Activated naive CD4-positive, alpha-beta T cell treated with anti-CD3 and anti-CD28 coated beads, Interleukin-2, amount 10 ng/mL, durations not matched to agents 7 days and 5 days (primary cell): ENCODE results near the gene OXER1.
"Not testable (repeated sequence)": the region's sequence is repeated elsewhere in the genome, so short reads cannot be mapped to it uniquely, and the experiment has no call there.

ENCODE experiments used
- CTCF ChIA-PET: fragments of 350-600 bp; sonication (Branson Sonifier 250); formaldehyde crosslinking; loops from one replicate; lab custom pipeline; 2021; ENCODE audit warnings: antibody characterized with exemption; lab: Charles Lee
- DNase-seq: peaks from one replicate; pipeline ENCODE4 v3.0.0-alpha.2; 2020
- H3K27ac Mint-ChIP-seq: one replicate; pipeline ENCODE4 v1.8.0; 2021; ENCODE audit warnings: mild to moderate bottlenecking, moderate library complexity, mixed read lengths
- H3K27me3 Mint-ChIP-seq: one replicate; pipeline ENCODE4 v1.8.0; 2021; ENCODE audit warnings: mild to moderate bottlenecking, mixed read lengths
- H3K36me3 Mint-ChIP-seq: one replicate; pipeline ENCODE4 v1.8.0; 2021; ENCODE audit warnings: mixed read lengths
- H3K4me1 Mint-ChIP-seq: one replicate; pipeline ENCODE4 v1.8.0; 2021; ENCODE audit warnings: mixed read lengths
- H3K4me3 Mint-ChIP-seq: one replicate; pipeline ENCODE4 v1.8.0; 2021; ENCODE audit warnings: mild to moderate bottlenecking, moderate library complexity, mixed read lengths
- H3K9me3 Mint-ChIP-seq: one replicate; pipeline ENCODE4 v1.8.0; 2021; ENCODE audit warnings: mixed read lengths

Gene OXER1

DNA sequence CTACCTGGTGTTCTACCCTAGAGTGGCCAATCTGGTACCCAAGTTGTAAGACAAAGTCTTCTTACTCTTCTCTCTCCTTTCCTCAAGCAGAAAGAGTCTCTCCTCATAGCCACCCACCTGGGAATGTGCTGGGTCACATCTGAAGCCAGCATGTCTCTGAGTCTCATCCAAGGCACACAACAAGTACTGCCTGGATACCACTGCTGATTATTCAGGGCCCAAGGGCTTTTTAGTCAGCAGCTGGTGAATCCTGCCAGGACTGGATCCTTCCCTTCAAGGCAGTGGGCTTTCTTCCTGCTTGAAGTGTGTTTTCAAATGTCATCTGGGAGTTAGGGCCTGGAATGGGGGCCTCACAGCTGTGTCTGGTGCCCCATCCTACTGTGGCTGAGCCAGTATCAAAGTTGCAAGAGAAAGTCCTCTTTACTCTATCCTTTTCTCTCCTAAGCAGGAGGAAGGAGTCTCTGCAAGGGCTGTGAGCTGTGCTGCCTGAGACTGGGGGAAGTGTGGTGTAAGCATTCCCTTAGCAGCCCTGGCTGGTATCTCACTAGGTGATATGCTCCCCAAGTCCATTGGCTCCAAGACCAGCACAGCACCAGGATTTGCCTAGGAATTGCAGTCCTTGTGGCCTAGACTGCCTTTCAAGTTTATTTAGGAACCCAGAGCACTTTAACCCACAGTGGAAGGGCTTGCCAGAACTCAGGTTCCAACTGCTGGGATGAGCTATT is 27.2 kb downstream of the OXER1 start:
- Mint-ChIP-seq H3K9me3 (peaks cover 35% of the 10 kb centered on the region), H3K4me3 (no peak overlapping the region), H3K27me3 (no peaks in the 10 kb centered on the region), H3K4me1 (peaks cover 13% of the 10 kb centered on the region), H3K36me3 (peaks cover 74% of the 10 kb centered on the region), H3K27ac (no peak overlapping the region)
- CTCF ChIA-PET = no interaction called here
- no peak for DNase-seq

DNA sequence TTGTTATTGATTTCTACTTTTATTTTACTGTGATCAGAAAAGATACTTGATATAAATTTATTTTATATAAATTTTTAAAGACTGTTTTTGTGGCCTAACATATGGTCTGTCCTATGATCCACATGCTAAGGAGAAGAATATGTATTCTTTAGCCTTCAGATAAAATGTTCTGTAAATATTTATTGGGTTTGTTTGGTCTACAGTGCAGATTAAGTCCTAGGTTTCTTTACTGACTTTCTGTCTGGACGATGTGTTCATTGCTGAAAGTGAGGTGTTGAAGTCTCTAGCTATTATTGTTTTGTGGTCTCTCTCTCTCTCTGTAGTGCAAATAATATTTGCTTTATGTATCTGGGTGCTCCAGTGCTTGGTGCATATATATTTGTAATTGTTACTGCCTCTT is 30.1 kb downstream of the OXER1 start:
- Mint-ChIP-seq H3K36me3 (peaks cover 68% of the 10 kb centered on the region), H3K27ac (no peak overlapping the region), H3K4me1 (peaks cover 4% of the 10 kb centered on the region), H3K4me3 (no peak overlapping the region), H3K27me3 (no peaks in the 10 kb centered on the region), H3K9me3 (peaks cover 39% of the 10 kb centered on the region)
- DNase-seq = no peak
- CTCF ChIA-PET = no interaction called here

DNA sequence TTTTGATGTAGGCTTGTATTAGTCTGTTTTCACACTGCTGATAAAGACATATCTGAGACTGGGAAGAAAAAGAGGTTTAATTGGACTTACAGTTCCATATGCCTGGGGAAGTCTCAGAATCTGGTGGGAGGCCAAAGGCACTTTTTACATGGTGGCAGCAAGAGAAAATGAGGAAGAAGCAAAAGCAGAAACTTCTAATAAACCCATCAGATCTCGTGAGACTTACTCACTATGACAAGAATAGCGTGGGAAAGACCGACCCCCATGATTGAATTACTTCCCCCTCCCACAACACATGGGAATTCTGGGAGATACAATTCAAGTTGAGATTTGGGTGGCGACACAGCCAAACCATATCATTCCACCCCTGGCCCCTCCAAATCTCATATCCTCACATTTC is 32.6 kb downstream of the OXER1 start:
- H3K27me3 Mint-ChIP-seq, H3K4me1 Mint-ChIP-seq, H3K27ac Mint-ChIP-seq, H3K4me3 Mint-ChIP-seq, DNase-seq, CTCF ChIA-PET: not testable (repeated sequence)
- Mint-ChIP-seq H3K9me3 (peaks cover 34% of the 10 kb centered on the region), H3K36me3 (peaks cover 57% of the 10 kb centered on the region)

DNA sequence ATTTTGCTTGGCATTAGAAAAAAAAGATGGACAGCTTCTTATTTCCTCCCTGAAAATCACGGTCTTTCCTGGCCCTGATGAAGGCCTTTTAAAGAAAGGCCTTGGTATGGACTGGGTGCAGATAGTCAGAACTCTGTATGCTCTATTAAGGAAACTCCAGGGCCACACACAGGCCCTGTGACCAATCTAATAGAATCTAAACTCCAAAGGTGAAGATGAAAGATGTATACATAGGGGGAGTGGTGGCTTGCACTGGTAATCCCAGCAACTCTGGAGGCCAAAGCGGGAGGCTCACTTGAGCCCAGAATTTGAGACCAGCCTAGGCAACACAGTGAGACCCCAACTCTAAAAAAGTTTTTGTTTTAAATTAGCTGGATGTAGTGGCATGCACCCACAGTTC is 37.3 kb downstream of the OXER1 start:
- peaks cover 8% of the 10 kb centered on the region for H3K9me3 Mint-ChIP-seq
- CTCF ChIA-PET = interaction anchor here (0.6 kb wide), 1 partner anchor 746 kb away, joined by 3 read pairs; no protein-coding TSS in a partner anchor
- no peak overlapping the region for H3K4me3 Mint-ChIP-seq
- H3K27me3 Mint-ChIP-seq = no peaks in the 10 kb centered on the region
- H3K36me3 Mint-ChIP-seq = peaks cover 22% of the 10 kb centered on the region
- no peak overlapping the region for H3K27ac Mint-ChIP-seq
- DNase-seq = no peak
- H3K4me1 Mint-ChIP-seq = peaks cover 9% of the 10 kb centered on the region

DNA sequence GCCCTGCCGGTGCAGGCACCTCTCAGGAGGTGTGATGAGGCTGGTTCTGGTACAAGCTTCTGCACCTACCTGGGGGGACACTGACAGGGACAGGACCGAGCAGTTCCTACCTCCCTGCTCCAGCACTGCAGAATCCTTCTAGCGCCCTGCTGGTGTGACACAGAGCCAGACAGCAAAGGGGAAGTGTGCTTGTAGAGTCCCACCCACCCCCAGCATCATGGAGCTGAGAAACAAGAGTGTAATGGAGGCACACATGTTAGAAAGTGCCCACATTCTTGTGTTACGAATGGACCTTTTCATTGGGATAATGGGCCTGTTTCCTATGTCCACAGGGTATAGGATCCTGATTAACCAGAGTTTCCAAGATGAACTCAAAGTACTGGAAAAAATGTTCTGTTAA is 38.3 kb downstream of the OXER1 start:
- Mint-ChIP-seq H3K36me3 (peaks cover 15% of the 10 kb centered on the region), H3K27ac (no peak overlapping the region), H3K4me1 (peaks cover 9% of the 10 kb centered on the region)

DNA sequence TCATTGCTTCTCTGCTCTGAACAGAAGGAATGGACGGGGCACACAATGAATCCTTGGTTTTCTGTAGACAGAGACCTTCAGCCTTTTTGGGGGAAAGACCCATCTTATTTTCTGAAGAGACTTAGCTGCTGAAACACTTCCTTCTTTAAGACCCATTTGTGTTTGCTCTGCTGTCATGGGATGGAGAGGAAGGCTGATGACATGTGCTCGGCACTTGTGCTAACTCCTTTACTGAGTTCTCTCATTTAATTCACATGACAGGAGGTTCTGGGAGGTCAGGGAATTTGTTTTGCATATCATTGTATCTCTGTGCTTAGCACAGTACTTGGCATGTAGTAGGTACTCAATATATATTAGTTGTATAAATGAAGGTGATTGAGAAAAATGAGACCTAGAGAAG is 39.0 kb downstream of the OXER1 start:
- Mint-ChIP-seq H3K27me3 (no peaks in the 10 kb centered on the region), H3K4me1 (peaks cover 9% of the 10 kb centered on the region), H3K27ac (no peak overlapping the region), H3K4me3 (no peak overlapping the region), H3K36me3 (peaks cover 10% of the 10 kb centered on the region), H3K9me3 (peaks cover 5% of the 10 kb centered on the region)
- DNase-seq = no peak
- CTCF ChIA-PET = no interaction called here

More for the DNA sequence above, 38.3 kb downstream of the OXER1 start:
- no peak for DNase-seq
- H3K27me3 Mint-ChIP-seq = no peaks in the 10 kb centered on the region
- peaks cover 5% of the 10 kb centered on the region for H3K9me3 Mint-ChIP-seq
- H3K4me3 Mint-ChIP-seq = no peak overlapping the region
- CTCF ChIA-PET = no interaction called here

DNA sequence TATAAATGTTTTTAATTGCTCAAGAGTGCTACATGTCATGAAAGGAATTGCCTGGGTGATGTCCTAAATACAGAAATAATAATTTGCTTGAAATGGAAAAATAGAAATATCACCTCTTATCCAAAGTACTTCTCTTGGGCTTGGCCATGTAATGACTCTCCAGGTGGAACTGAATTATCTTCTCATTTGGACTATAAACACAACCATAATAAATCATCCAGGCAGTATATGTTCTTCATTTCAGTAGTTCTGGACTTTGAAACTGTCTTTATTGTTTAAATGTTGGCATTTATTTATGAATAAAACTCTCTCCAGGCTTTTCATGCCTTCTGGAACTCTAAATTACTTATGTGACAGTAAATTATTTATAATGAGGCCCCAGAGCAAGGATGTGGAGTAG is 40.5 kb downstream of the OXER1 start:
- H3K4me3 Mint-ChIP-seq = no peak overlapping the region
- CTCF ChIA-PET = interaction anchor here (0.6 kb wide), 1 partner anchor 19 kb away, joined by 3 read pairs; no protein-coding TSS in a partner anchor
- H3K27ac Mint-ChIP-seq = no peak overlapping the region

DNA sequence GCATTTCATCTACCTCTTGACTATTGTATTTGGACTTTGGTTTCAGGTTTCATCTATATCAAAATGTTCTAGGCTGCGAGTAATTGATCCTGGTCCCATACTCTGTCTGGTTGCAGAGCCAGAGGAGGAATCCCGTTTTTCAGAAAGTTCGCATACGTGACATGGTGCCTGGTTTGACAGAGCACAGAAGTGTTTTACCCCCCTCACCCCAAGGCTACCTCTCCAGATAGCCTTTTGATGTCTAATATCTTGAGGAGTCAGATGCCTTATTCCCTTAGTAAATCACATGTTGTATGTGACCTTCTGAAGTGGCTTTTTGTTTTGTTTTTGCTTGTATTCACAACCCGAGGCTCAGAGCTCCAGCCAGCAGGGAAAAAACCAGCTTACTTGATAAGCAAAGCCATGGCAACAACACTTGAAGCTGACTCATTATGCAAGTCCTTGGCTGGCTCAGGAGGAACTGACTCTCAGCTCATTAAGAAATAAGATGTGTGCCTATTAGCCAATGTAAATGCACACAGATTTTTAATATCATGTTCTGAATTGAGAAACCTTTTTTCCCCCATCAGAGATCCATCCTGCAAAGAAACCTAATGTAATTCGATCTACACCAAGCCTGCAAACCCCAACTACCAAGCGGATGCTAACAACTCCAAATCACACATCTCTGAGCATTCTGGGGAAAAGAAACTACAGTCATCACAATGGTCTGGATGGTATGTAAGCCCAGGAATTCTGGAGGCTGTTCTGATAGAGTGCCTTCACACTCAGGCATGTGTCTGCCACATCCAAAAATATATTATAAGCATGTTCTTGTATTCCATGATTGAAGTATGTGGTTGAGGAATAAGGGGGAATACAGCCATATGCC is 41.4 kb downstream of the OXER1 start:
- H3K27me3 Mint-ChIP-seq = no peaks in the 10 kb centered on the region
- H3K36me3 Mint-ChIP-seq = peaks cover 5% of the 10 kb centered on the region
- CTCF ChIA-PET = no interaction called here
- peaks cover 9% of the 10 kb centered on the region for H3K4me1 Mint-ChIP-seq
- H3K27ac Mint-ChIP-seq = no peak overlapping the region
- H3K4me3 Mint-ChIP-seq = no peak overlapping the region
- DNase-seq = no peak
- no peaks in the 10 kb centered on the region for H3K9me3 Mint-ChIP-seq

More for the DNA sequence above, 40.5 kb downstream of the OXER1 start:
- H3K27me3 Mint-ChIP-seq = no peaks in the 10 kb centered on the region
- peaks cover 5% of the 10 kb centered on the region for H3K36me3 Mint-ChIP-seq
- no peak for DNase-seq
- peaks cover 9% of the 10 kb centered on the region for H3K4me1 Mint-ChIP-seq
- no peaks in the 10 kb centered on the region for H3K9me3 Mint-ChIP-seq

DNA sequence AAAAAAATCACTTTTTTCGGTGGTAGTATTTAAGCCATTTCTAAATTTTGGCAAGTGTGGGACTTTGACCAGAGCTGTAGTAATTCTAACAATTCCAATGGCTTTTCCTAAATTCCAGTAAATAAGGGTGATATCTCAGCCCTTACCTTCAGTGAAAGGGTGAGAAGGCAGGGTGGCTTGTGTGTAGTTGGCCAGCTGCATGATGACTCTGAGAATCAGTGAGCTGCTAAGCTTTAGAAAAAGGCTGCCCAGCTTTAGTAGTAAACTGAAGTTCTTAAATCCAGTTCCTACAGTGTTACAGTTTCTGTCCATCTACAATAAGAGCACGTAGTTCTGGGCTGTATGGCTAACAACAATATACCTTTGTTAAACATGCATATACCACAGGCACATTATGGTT is 42.0 kb downstream of the OXER1 start:
- Mint-ChIP-seq H3K27me3 (no peaks in the 10 kb centered on the region), H3K9me3 (no peaks in the 10 kb centered on the region), H3K4me3 (no peak overlapping the region), H3K4me1 (peaks cover 9% of the 10 kb centered on the region), H3K36me3 (peaks cover 5% of the 10 kb centered on the region), H3K27ac (no peak overlapping the region)
- DNase-seq = no peak
- CTCF ChIA-PET = no interaction called here

DNA sequence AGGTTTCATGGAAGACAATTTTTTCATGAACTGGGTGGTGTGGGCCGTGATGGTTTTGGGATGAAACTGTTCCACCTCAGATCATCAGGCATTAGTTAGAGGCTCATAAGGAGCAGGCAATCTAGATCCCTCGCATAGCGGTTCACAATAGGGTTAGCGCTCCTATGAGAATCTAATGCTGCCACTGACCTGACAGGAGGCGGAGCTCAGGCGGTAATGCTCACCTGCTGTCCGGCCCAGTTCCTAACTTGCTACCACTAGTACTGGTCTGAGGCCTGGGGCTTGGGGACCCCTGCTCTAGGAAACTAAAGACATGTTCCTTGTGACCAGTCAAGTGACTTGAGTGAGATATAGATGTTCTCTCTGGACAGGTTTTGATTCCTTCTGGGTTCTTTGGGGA is 49.2 kb downstream of the OXER1 start:
- Mint-ChIP-seq H3K27me3 (no peaks in the 10 kb centered on the region), H3K9me3 (no peaks in the 10 kb centered on the region), H3K27ac (no peak overlapping the region), H3K4me1 (no peaks in the 10 kb centered on the region), H3K4me3 (no peak overlapping the region), H3K36me3 (no peaks in the 10 kb centered on the region)
- CTCF ChIA-PET = no interaction called here
- DNase-seq = no peak

DNA sequence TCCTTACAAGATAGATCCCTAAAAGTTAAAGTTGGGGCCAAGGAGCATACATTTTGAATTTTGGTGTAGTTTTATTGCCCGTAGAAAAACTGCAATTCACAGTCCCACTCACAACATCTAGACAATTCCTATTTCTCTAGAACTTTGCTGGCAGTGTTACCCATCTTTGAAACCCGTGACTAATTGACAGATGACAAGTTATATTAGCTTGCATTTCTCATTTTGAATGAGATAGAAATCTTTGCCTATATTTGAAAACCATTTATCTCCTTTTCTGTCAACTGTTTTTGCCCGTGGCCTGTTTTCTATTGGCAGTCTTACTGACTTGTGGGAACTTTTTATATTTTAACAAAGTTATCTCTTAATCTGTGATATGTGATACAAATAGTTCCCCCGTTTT is 50.0 kb downstream of the OXER1 start:
- Mint-ChIP-seq H3K4me1 (no peaks in the 10 kb centered on the region), H3K27me3 (no peaks in the 10 kb centered on the region), H3K9me3 (no peaks in the 10 kb centered on the region), H3K27ac (no peak overlapping the region), H3K4me3 (no peak overlapping the region), H3K36me3 (peaks cover 3% of the 10 kb centered on the region)
- CTCF ChIA-PET = no interaction called here
- DNase-seq = no peak

DNA sequence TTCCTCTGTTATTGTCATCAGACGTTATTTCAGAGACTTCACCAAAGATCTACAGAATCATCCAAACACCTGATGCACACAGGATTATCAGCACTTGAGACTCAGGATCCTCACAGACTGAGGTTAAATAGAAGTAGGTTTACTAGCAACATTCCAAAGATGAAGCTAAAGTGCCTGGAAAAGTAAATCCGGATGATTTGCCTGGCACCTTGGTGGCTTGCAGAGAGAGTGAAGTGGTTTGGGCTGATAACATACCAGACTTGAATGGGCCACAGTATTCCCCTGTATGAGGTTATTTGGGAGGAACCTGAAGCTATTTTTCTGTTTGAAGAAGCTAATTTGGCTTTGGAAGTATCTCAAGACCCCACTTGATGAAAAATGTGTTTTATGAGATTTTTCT is 51.0 kb downstream of the OXER1 start:
- H3K27me3 Mint-ChIP-seq = no peaks in the 10 kb centered on the region
- H3K4me1 Mint-ChIP-seq = no peaks in the 10 kb centered on the region
- H3K9me3 Mint-ChIP-seq = no peaks in the 10 kb centered on the region
- CTCF ChIA-PET = interaction anchor here (0.7 to 0.8 kb wide), 2 partner anchors 8 to 38 kb away, joined by 3 read pairs; no protein-coding TSS in a partner anchor
- H3K27ac Mint-ChIP-seq = no peak overlapping the region
- no peak overlapping the region for H3K4me3 Mint-ChIP-seq
- DNase-seq = no peak
- H3K36me3 Mint-ChIP-seq = peaks cover 9% of the 10 kb centered on the region
